SK-N-DZ (cell line): Measurements from ENCODE around the gene CABLES2.

ENCODE experiments used
- DNase-seq: peaks from one replicate; pipeline ENCODE4 v3.0.0-alpha.2; 2015; ENCODE audit warnings: low spot score

CABLES2 gene

DNA sequence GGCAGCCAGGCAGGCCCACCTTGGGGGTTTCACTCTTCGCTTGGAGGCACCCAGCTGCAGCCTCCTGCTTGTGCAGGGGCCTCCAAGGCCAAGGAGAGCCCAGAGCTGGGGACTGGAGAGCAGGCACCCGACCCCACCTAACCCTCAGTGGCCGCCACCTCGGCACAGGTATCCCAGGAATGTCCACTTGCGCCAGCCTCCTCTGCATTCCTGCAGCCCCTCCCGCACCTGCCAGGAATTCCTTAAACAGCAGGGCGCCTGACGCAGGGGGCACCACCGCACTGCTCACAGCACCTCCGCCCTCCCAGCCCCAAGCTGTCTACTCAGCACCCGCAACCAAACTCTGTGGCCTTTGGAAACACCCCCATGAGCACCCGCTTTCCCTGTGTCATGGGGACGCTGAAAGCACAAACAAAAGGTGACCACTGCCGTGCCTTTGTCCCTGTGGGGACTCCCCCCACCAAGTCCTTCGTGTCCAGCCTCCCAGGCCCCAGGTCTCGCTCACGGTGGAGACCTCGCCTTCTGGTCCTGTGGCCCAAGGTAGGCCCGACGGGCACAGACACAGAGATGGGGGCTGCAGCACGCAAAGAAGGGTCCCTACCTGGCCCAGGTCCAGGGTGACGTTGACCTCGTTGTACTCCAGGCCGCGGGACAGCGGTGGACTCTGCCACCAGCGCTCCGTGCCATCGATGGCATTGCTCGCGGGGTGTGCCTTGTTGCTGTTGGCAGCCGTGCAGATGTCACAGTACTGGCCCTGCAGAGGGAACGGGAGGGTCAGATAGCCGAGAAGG, 45.1 kb downstream of the CABLES2 start:
- DNase-seq: no peak

DNA sequence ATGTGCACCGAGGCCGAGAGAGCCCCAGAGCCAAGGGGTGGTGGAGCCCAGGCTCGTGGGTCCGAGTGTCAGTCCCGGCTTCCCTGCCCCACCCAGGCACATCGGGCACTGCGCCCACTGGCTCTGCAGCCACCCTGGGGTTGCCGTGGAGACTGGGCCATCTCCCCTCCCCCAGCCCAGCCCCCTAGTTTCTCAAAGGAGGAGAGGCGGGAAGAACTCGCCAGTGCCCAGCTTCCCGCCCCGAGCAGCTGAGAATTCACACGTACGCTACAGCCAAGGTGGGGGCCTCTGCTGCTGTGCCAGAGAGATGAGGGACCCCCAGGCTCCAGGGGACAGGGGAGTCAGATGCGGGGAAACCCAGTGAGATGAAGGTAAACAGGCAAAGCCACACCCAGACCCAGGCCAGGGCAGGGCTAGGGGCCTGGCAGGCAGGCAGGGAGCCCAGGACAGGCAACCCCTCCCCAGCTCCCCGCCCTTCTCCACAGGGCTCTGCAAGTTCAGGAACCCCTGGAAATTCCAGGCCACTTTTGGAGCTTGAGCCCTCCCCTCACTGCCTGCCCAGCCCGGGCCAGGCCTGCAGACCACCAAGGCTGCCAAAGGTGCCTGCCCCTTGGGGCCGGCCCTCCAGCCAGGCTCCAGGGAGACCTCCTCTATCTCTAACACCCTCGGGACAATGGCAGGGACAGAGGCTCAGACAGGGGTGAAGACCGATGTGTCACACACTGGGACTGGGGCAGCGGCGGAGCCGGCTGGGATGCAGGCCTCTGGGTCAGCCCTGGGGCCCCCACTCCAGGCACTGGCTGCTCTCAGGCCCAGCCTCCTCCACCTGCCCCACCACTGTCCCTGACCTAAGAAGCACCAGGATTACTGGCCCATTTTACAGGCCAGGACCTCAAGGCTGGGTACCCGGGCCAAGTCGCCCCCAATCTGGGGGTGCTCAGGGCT, 46.0 kb downstream of the CABLES2 start:
- DNase-seq: no peak

DNA sequence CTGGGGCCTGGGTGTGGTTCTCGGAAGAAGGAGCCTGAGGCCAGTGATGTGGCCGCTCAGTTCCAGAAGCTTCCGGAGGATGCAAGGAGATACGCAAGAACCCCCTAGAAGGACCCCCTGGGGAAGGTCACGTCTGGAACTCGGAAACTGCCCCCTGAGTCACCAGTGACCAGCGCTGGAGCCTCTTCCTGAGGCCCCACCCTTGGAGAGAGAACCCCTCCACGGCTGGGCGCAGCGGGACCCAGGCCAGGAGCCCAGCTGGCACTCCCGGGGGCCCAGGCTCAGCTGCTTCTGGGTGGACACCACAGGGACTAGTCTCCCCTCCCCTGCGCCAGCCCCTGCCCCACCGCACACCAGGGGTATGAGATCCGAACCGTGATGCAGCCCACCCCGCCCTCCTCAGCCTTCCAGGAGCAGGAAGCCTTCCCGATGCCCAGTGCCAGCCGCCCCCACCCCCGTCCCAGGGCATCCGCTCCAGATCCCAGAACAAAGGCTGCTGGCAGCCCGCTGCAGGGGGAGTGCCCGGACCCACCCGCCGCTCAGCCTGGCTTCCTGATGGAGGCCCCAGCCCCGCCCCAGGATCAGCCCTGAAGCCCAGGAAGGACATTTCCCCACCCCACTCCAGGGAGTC, 47.5 kb downstream of the CABLES2 start:
- DNase-seq: no peak

DNA sequence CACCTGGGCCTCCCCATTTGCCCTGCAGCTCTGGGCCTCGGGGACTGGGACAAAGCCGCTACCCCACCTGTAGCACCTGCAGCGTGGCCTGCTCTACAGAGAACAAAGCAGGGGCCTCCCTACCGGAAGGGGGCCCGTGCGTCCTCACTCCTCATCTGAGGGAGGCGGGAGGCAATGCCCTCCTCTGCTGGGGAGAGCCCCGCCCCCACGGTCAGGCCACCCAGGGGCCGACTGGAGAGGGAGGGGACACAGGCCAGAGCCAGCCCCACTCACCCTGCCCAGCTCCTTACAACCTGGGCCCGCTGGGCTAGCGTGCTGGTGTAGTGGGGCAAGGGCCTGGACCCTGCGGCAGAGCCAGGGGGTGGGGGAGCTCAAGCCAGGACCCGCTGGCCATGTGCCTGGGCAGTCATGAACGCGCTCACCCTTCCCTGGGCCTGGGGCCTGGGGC, 48.0 kb downstream of the CABLES2 start:
- DNase-seq: no peak

DNA sequence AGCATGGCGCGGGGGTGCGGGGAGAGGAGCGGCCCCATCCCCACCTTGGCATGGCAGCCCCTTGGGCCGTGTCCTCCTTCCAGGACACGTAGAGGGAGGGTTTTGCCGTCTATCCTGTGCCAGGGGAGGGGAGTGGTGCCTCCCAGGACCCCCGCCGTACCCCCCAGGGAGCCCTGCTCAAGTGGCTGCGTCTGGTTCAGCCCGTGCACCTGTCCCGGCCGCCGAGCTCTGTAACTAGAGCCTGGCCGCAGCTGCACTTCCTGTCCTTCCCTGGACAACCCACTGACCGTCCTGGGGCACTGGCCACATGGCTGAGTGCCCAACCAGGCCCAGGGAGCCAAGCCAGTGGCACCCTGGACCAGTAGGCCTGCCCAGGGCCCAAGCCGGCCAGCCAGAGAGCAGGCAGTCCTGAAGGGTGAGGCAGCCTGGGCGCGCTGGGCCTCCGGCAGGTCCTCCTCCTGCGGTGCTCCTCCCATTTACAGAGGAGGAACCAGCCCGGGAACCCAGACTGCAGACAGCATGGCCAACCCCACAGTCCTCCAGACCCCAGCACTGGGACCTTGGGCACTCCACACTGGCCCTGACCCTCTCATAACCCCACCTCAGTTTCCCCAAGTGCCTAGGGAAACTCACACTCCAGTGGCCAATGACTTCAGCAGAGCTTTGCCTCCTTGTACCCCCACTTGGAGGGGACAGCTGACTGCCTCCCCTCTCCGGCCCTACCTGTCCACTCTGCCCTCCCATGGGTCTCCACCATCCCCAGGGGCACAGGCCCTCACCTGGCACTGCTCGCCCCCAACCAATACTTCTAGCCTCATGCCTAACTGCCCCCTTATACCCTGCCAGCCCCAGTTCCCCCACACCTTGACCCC, 48.7 kb downstream of the CABLES2 start:
- no peak for DNase-seq

DNA sequence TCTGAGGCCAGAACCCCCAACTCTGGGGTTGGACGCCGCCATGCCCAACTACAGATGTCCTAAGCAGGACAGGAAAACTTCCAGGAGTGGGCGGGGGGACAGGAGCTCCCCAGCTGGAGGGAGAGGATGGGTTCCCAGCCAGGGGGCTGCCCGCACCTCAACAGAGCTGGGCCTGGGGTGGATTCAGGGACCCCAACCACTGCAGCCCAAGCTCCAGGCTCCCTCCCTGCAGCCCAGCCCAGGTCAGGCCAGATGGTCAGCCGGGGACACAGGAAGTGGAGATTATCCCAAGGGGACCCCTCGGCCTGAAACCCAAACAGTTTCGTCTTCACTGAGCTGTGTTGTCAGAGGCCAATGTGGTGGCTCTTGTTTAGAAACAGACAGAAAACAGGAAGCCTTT, 49.4 kb downstream of the CABLES2 start:
- no peak for DNase-seq

DNA sequence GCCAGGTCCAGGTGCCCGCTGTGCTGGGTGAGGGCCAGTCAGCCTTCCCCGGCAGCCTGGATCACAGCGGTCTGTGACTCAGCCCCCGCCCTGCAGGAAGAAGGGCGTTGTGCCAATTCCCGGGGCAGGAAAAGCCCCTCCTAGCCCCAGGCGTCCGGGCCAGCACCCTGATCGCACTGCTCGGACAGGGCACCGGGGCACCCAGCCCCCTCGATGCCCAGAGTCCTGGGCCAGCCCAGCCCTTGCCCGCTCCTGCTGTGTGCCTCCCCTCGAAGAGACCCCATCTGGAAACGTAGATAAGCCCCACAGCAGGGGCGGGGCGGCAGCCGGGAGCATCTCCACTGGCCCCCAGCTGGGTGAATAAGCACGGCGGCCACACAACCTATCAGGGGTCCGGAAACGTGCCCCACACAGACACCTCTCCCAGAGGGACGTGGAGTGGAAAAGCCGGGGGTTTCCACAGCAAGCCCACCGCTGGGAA, 49.9 kb downstream of the CABLES2 start:
- DNase-seq: no peak

DNA sequence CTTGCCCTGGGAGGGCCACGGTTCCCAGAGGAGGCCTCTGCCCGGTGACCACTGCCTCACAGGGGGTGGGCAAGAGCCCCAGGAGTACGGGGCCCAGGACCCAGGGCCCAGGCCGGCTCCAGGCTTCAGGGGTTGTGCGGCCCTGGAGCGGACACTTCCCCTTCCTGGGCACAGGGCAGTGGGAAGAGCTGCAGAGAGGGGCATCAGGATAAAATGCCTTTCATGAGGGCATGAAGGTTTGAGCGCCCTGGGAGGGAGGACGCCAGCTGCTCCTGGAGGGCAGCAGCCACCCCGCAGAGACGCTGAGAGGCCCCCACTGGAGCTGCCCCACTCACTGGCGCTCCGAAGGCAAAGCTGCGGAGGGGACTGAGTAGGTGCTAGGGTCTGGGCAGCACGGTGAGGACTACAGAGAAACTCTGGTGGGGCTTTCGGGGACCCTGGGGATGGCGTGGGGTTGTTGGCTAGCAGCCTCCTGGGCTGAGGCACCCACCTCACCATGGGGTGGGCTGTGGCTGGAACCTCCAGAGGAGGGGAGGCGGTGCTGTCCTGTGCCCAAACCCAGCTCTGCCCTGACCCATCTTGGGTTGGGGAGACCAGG, 50.4 kb downstream of the CABLES2 start:
- DNase-seq: no peak

DNA sequence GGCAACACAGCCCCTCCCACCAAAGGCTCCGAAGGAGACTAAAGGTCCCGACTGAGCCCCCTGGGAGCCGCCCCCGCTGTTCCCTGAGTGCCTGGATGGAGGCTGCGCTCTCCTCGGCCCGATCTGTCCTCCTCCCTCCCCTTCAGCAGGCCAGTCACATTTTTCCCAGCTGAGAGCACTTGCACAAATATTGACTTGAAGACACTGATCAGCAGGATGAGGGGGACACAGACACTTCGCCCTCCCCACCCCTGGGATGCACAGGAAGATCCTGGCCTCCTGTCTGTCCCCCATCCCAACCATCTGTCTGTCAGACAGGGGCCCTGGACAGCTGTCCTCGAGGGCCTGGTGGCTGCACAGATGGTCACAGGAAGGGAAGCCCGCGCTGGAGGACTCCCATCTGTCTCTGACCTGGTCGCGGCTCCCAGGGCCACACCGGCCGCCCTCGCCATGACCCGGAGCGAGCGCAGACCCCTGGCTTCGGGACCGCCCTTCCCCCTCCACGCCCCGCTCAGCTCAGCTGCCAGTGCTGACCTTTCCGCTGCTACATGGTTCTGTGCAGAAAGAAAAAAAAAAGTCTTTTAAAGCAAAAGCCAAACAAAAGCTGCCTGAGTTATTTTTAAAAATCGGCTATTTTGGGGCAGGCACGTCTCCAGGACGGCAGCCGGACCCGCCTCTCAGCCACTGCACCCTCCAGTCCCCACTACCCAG, 51.1 kb downstream of the CABLES2 start:
- no peak for DNase-seq

DNA sequence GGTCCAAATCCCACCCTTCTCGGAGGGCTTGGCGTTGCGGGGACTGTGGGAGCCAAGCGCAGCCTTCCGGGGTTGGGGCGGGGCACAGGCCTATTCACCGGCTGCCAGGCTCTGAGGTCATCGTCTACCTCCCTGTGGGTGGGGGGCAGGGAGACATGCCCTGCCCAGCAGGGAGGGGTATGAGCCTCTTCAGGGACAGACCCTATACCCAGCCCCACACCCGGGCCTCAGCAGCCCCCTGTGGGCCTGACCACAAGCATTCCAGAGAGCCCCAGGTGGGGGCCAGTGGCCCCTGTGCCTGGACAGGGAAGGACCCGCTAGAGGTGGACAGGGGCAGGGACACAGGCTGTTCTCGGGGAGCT, 51.6 kb downstream of the CABLES2 start:
- no peak for DNase-seq

DNA sequence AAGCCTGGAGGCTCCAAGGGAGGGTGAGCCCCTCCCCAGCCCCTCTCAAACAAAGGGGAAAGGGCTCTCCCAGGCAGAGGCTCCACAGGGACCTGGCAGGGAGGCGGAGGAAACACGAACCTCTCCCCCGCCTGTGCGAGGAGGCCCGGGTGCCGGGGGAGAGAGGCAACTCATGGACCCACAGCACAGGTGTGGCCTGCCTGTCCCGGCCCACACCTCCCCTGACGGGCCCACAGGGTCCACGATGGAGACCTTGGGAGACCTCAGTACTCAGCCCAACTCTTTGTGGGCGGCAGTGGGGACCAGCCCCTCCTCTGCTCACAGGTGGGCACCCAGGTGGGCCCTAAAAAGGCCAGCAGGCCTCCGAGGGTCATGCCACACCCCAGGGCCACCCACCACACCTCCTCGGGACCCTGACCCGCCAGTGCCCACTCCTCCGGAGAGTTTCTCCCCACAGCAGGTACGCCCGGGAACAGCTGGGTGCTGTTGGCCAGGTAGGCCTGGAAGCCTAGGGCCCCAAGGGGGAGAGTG, 52.2 kb downstream of the CABLES2 start:
- DNase-seq: no peak

DNA sequence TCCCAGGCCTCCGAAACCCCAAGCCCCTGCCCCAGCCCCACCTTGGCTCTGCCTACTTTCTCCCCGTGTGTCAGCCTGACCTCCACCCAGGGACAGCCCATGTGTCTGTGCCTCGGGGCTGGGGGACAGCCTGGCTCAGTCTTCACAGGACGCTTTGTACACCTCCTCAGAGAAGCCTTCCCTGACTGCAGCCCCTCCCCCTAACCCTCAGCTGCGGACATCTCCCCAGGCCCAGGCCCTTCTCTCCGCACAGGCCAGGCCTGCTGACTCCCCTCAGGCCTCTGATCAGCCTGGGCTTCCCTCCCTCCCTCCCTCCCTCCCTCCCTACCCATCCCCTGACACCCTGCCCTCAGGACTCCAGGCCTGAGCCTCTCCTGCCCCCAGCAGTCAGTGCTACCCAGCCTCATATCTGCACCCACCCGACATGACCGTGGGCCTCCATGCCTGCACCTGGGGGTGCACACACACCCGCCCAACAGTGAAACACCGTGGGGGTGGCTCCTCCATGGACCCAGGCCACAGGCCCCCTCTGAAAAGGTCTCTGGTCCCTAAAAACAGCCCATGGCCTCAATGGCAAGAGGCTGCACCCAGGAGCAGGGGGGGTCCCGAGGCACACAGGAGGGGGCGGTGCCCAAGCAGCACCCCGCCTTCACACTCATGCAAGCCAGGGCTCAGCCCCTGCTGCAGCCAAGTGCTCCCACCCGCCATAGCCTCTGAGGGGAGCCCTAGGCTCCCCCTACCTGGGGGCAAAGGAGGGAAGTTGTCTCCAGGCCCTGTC, 52.9 kb downstream of the CABLES2 start:
- DNase-seq: no peak

DNA sequence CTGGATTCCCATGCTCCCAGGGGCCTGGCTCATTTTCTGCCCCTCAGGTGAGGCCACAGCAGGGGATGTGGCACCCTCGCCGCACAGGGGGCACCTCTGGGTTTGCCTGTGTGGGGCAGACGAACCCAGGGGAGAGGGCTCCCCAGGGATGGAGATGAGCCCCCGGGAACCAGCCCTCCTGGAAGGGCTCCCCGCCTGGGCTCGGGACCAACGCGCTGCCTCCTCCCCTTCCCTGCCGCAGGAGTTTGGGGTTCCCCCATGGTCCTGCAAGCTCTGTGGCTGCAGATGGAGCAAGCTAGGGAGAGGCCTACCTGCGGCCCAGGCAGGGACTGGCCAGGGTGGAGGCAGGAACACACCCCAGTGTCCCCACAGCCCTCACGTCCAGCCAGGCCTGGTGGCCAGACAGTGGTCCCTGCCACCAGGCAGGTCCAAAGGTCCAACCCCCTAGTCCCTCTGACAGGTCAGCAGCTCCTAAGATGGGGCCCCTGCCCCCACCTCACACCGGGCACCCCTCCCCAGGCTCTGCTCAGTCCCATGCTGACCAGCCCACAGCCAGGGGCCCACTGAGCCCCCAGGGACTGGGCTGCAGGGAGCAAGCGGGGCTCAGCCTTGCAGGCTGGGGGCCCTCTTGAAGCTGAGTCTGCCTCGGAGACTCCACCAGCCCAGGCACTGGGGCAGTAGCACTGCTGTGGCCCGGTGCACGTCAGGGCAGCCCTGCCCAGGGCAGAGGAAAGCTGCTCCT, 53.6 kb downstream of the CABLES2 start:
- DNase-seq: no peak

DNA sequence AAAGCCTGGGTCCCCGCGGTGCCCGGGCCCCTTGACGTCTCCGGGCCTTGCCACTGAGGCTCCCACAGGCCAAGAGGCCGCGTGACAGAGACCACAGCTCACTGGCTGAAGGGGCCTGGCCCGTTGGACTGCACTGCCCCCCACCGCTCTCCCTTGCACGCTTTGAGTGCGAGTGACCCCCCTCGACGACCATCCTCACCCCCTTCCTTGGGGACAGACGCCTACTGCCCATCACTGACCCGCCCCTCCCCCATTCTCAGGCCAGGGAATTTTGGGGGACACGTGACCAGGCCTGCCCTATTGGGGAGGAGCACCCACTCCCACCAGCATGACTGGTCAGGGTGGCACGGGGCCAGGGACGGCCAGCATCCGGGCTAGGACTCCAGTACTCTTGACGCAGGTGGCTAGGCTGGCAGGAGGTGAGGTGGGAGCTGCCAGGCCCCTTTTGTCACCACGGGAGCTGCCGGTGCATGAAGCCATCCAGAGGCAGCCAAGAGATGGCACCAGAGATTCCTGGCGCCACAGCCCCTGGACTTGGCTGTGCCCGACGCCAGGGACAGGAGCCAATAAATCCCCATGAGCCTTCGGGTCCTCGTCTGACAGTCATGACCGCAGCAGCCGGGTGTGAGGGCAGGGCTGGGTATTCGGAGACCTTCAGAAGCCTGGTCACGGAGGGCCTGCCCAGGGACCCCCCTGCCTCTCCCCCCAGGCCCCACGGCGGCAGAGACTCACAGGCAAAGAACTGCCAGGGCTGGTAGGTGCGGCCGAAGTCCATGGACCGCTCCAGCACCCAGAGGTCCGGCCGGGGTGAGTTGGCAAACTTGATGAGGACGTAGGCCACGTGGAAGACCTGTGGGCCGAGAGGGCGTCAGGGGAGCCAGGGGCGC, 54.4 kb downstream of the CABLES2 start:
- DNase-seq: no peak

DNA sequence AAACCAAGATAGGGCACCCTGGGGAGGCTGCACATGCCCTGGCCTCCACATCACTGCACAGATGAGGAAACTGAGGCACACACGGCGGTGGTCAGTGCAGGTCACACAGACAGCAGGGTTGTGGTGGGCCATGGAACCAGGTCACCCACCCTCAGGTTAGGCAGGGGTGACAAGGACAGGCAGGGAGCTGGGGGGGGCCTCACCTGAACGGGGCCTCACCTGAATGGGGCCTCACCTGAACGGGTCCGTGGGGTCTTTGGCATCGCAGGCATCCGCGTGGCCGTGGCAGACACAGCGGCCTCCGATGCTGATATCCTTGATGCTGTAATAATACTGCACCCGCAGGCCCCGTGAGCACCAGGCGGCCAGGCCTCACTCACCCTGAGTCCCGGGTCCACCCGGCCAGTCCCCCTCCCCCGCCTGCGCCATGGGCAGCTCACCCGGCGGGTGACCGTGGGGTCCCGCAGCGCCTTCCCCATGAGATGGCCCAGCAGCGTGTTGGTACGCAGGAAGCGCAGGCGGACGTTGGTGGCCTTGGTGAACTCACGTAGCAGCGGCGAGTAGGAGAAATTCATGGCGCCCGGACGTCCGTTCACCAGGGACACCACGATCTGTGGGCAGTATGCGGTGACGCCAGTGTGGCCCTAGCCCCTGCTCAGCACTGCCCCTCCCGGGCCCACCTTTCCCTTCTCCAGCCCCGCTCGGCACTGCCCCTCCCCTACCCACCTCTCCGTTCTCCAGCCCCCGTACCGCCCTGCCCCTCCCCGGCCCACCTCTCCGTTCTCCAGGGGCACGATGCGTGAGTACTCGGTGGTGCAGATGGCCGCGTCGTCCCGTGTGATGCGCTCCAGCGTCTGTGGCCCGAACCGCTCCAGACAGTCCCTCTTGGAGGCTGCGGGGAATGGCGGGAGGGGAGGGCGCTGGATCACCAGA, 55.4 kb downstream of the CABLES2 start:
- DNase-seq: no peak
